HG02981 (cell line): Measurements from ENCODE around the gene YIPF3.
"Not testable (repeated sequence)": the region's sequence is repeated elsewhere in the genome, so short reads cannot be mapped to it uniquely, and the experiment has no call there.

Experiments used
- ATAC-seq: cut with Tn5 transposase; IDR thresholded peaks from one replicate; pipeline ENCODE4 v1.9.1; 2021; ENCODE audit warnings: mild to moderate bottlenecking, moderate library complexity; ENCODE audit not compliant: unreplicated experiment

The YIPF3 gene

GRCh38 chr6:43516697-43517504, at the start of gene YIPF3, which contains the start of gene POLR1C:
TSS of gene YIPF3 (minus strand) at chr6:43516926. CDS start at chr6:43516807, 119 bp downstream.
TSS of gene POLR1C (plus strand) at chr6:43517089. CDS start at chr6:43517110, 21 bp downstream.
- peak; percentile 84 for ATAC-seq

GRCh38 chr6:43559328-43559727, 42.6 kb upstream of the YIPF3 start:
- ATAC-seq = no peak

DNA sequence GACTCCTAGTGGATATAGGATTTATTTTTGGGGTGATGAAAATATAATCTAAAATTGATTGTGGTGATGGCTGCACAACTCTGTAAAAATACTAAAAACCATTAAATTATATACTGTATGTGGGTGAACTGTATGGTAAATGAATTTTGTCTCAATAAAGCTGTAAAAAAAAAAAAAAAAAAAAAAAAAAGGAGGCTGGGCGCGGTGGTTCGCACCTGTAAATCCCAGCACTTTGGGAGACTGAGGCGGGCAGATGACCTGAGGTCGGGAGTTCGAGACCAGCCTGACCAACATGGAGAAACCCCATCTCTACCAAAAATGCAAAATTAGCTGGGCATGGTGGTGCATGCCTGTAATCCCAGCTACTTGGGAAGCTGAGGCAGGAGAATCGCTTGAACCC, 40.9 kb upstream of the YIPF3 start:
- not testable (repeated sequence) for ATAC-seq

DNA sequence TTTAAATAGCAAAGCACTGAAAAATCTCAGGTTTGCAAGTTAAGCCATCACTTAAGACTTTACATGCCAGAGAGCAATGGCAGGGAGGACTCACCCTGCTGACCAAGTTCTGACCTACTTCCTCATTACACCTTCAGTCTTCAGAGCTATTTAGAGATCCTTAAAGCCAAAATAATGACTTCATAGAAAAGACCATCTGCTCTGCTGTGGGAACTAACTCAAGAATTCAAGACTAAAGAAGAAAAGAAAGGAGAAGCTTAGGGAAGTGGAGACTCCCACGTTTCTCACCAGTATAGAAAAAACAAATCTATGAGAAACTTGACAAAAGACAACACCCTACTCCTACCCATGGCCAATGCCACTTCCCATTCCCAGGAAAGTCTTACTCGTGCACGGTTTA, 30.5 kb upstream of the YIPF3 start:
- ATAC-seq = no peak

DNA sequence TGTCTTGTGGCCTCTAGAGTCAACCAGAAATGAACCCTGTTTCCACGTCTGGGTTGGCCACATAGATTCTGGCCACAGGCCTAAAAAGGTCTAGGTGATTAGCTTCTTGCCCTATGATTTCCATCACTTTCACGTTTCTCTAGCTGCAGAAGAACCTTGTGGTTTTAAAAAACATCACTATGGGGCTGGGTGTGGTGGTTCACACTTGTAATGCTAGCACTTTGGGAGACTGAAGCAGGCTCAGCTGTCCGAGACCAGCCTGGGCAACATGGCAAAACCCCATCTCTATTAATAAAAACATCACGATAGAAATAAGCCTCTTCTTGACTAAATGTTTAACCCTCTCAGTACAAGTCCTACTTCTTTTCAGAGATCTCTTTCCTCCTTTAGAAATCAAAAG, 27.7 kb upstream of the YIPF3 start:
- ATAC-seq = no peak

GRCh38 chr6:43541774-43542471, 25.2 kb upstream of the YIPF3 start:
- ATAC-seq = no peak

DNA sequence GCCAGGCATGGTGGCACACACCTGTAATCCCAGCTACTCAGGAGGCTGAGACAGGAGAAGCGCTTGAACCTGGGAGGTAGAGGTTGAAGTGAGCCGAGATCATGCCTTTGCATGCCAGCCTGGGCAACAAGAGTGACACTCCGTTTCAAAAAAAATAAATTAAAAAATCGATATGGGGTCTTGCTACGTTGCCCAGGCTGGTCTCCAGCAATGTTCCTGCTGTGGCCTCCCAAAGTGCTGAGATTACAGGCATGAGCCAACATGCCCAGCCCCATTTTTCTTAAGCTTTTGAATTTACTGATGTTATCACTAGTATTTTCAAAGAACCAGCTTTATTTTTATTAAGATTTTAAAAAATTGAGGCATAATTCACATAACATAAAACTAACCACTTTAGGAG, 23.8 kb upstream of the YIPF3 start:
- no peak for ATAC-seq

- ATAC-seq = not testable (repeated sequence)
Observed at GRCh38 chr6:43539409-43539808, 22.7 kb upstream of the YIPF3 start.

DNA sequence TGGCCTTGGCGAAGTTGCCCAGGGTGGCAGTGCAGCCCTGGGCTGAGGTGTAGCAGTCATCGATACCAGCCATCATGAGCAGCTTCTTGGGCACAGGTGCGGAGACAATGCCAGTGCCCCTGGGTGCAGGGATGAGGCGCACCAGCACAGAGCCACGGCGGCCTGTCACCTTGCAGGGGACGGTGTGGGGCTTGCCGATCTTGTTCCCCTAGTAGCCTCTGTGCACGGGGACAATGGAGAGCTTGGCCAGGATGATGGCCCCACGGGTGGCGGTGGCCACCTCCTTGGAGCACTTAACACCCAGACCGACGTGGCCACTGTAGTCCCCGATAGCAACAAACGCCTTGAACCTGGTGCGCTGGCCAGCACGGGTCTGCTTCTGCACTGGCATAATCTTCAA, 22.3 kb upstream of the YIPF3 start:
- ATAC-seq = not testable (repeated sequence)

DNA sequence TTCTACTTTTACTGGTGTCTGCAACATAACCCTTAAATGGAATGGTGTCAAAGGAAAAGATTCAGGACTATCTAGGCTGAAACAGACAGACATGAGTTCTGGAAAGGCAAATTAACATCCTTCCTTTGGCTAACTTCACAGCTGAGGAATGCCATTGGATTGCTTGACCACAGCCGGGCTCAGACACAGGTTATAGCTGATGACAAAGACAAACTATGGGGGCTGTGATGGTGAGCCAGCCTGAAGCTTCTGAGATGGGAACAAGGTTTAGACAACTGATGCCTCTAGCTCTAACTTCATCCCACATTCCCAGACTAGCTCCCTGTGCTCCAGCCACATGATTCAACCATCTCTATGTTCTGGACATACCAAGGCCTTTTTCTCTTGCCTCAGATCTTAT, 15.5 kb upstream of the YIPF3 start:
- ATAC-seq = no peak

GRCh38 chr6:43524483-43524961, 7.8 kb upstream of the YIPF3 start:
- ATAC-seq = no peak

DNA sequence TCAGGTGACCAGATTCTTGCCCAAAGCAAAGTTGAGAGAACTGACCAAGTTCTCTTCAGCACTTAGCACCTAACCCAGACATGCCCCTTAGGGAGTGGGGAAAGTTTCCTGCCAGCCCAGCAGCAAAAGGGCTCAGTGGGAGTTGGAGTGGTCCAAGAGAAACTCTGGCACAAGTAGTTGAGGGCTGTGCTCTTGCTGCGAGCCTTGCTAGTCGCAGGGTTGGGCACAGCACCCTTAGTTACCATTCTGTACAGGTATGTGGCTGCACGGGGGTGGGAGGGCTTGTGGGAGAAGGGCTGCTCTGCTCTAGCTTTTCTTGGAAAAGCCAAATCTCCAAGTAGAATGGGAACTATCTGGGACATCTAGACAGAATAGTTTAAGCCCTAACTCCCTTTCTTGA, 6.6 kb upstream of the YIPF3 start:
- ATAC-seq = no peak

DNA sequence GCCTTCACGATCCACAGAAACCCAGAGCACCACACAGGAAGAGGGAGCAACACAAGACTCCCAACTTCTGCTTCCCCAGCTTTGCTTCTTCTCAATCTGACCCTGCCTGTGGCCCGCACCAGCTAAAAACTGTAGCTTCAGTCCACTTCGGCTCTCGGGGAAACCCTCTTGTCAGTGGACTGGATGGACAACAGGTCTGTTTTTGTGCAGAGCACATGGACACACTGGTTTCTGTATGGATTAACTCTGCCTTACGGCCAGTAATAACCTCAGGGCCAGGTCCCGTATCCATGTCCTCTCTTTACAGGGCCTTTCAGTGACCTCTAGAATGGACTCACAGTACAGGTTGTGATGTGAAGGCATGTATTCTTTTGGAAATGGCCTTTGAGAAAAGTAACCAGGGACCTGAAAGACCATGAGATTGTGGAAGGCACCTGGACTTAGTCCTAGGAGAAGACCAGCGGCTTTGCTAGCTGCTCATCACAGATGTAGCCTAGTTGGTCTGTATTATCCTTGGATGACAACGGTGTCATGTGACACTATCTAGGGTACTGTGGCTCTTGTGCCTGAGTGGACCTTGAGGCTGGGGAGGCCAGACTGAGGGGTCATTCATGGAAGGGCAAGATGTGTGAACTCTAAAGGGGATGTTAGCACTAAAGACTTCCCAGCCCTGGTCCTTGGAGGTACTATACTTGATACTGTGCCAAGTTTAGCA, 6.0 kb upstream of the YIPF3 start:
- ATAC-seq = no peak

DNA sequence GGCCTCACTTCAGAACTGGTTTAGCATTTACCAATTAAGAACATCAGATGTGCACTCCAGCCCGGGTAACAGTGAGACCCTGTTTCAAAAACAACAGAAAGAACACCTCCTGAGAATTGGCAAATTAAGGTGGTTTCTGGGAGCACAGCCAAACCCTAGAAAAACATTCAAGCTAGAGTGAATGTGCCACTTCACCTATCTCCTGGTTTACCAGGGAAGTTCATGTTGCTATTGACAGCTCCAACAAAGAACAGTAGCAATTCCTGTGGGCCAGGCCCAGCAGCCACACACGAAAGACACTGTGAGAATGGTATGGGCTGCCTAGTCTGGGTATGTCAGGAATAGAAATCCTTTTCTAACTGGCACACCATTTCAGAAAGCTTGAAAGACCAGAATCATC, 5.1 kb upstream of the YIPF3 start:
- ATAC-seq = no peak

- ATAC-seq = no peak
Observed at GRCh38 chr6:43520097-43520496, 3.4 kb upstream of the YIPF3 start.

GRCh38 chr6:43517505-43518357, 1.0 kb upstream of the YIPF3 start:
- no peak for ATAC-seq

DNA sequence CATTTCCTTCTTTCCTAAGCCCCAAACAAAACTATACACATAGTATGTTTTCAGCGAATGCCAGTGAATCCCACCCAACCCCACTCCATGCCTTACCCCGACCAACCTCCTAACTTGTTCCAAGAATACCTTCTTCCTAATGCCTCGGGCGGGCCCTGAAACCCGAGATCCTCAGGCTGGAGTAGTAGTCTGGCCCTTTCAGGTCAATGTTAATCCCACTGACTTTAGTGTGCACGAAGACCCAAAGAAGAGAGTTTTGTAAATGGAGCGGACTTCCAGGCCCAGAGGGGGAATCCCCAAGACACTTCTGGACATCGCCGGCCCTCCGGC, 394 bp downstream of the YIPF3 start:
- ATAC-seq = no peak

- ATAC-seq = no peak
Observed at GRCh38 chr6:43515808-43516207, 918 bp downstream of the YIPF3 start.

GRCh38 chr6:43511824-43512415, 4.8 kb downstream of the YIPF3 start:
- ATAC-seq = no peak

DNA sequence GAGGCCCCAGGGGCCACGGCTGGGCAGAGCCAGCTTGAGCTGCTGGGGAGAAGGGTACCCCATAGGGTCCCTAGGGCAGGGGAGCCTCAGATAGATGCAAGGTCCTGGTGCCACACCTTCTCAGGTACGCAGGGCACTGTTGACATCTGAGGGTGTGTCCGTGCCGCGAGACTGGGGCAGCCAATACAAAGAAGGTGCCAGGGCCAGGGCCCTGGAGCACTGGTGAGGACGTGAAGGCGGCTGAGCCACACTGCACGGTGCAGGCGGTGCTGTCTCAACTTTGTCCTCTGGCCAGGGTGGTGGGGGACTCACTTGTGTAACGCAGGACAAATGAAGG, 5.9 kb downstream of the YIPF3 start:
- ATAC-seq = no peak
